H1 (cell line): Measurements from ENCODE around the gene SYNPO. TPM values are rescaled to one million over a fixed set of nuclear protein-coding genes. Genes with fewer than 3 reads are reported as not detected.

Experiments
- CTCF ChIA-PET: fragments of 300-600 bp; sonication (Branson Sonifier 250); formaldehyde crosslinking; loops from one replicate; lab custom pipeline; 2021; ENCODE audit not compliant: partially characterized antibody; lab: Charles Lee
- POLR2A ChIA-PET: fragments of 300-600 bp; sonication (Branson Sonifier 250); formaldehyde crosslinking; loops from one replicate; lab custom pipeline; 2021; ENCODE audit warnings: inconsistent platforms; ENCODE audit not compliant: partially characterized antibody; lab: Charles Lee
- DNase-seq, 2 experiments: peaks; one replicate each; pipeline versions ENCODE4 v3.0.0 to v3.0.0-alpha.2; 2010 to 2022; ENCODE audit warnings: low spot score in 2 of 2, low read depth in 1 of 2, mixed read lengths in 1 of 2
- FAIRE-seq: peaks from 2 replicates; lab custom pipeline; 2011; peaks lifted over from hg19 to GRCh38; lab: Jason Lieb, UNC
- H2AFZ ChIP-seq: 2 replicates; pipeline ENCODE4 v1.8.1; 2012; ENCODE audit warnings: low read length, inconsistent platforms
- H2AK5ac ChIP-seq: 2 replicates; pipeline ENCODE4 v1.6.1; 2013; ENCODE audit warnings: low read depth, low read length
- H2BK120ac ChIP-seq: replicated peaks from 2 replicates; pipeline ENCODE3; 2013; ENCODE audit warnings: low read depth, low read length, inconsistent platforms
- H2BK12ac ChIP-seq: 2 replicates; pipeline ENCODE4 v1.6.1; 2013; ENCODE audit warnings: low read depth, low read length
- H2BK15ac ChIP-seq: 2 replicates; pipeline ENCODE4 v1.6.1; 2013; ENCODE audit warnings: low read length
- H2BK20ac ChIP-seq: 2 replicates; pipeline ENCODE4 v1.6.1; 2013; ENCODE audit warnings: low read length
- H2BK5ac ChIP-seq: 2 replicates; pipeline ENCODE4 v1.6.1; 2013; ENCODE audit warnings: low read depth, low read length
- H3K14ac ChIP-seq: 2 replicates; pipeline ENCODE4 v1.6.1; 2013; ENCODE audit warnings: inconsistent platforms; ENCODE audit not compliant: insufficient read length
- H3K18ac ChIP-seq: 2 replicates; pipeline ENCODE4 v1.6.1; 2013; ENCODE audit warnings: low read length; ENCODE audit errors: extremely low read depth
- H3K23ac ChIP-seq: 2 replicates; pipeline ENCODE4 v1.6.1; 2013; ENCODE audit warnings: inconsistent platforms; ENCODE audit not compliant: insufficient read length
- H3K23me2 ChIP-seq: 2 replicates; pipeline ENCODE4 v1.6.1; 2013; ENCODE audit warnings: low read depth, low read length
- H3K27ac ChIP-seq: 2 replicates; pipeline ENCODE4 v1.6.1; 2011; ENCODE audit warnings: low read depth, low read length, inconsistent platforms
- H3K27me3 ChIP-seq, 4 experiments: replicated peaks in 1 of 4; 1 replicate in 1 of 4; 2 replicates in 3 of 4; pipeline versions ENCODE4 v1.6.1 to v1.8.1; 2011 to 2013; ENCODE audit warnings: low read length in 3 of 4, mild to moderate bottlenecking in 3 of 4, inconsistent platforms in 2 of 4, mixed read lengths in 2 of 4, moderate library complexity in 1 of 4; ENCODE audit not compliant: control insufficient read depth in 3 of 4, insufficient read depth in 3 of 4; ENCODE audit errors: extremely low read depth in 1 of 4
- H3K36me3 ChIP-seq, 4 experiments: 2 replicates each; pipeline versions ENCODE4 v1.6.1 to v1.8.1; 2011 to 2013; ENCODE audit warnings: mild to moderate bottlenecking in 4 of 4, low read length in 3 of 4, moderate library complexity in 2 of 4, control low read depth in 1 of 4, inconsistent platforms in 1 of 4; ENCODE audit not compliant: insufficient read depth in 4 of 4, control insufficient read depth in 2 of 4
- H3K4ac ChIP-seq: replicated peaks from 2 replicates; pipeline ENCODE3; 2013; ENCODE audit warnings: low read length, low read depth, mixed read lengths, inconsistent platforms; ENCODE audit not compliant: insufficient read length
- H3K4me1 ChIP-seq, 4 experiments: replicated peaks in 1 of 4; 1 replicate in 1 of 4; 2 replicates in 3 of 4; pipeline versions ENCODE4 v1.6.1 to v1.8.1; 2011 to 2013; ENCODE audit warnings: low read length in 3 of 4, inconsistent platforms in 2 of 4, mixed read lengths in 1 of 4; ENCODE audit not compliant: insufficient read depth in 4 of 4, control insufficient read depth in 3 of 4
- H3K4me2 ChIP-seq, 2 experiments: 2 replicates each; pipeline versions ENCODE4 v1.6.1 to v1.8.1; 2011 to 2013; ENCODE audit warnings: low read depth in 2 of 2, low read length in 2 of 2, control low read depth in 1 of 2, inconsistent platforms in 1 of 2, mild to moderate bottlenecking in 1 of 2; ENCODE audit not compliant: insufficient read depth in 1 of 2
- H3K4me3 ChIP-seq, 4 experiments: fragments of 200-600, 300-600 bp in 1 of 4; sonication (generic), shearing (Covaris generic), sonication (Bioruptor Twin) in 1 of 4; 2 replicates each; pipeline versions ENCODE4 v1.5.1 to v1.8.1; 2011 to 2016; ENCODE audit warnings: low read length in 4 of 4, low read depth in 3 of 4, control low read depth in 2 of 4, inconsistent platforms in 2 of 4, mild to moderate bottlenecking in 2 of 4, mixed read lengths in 1 of 4, moderate library complexity in 1 of 4; ENCODE audit not compliant: insufficient read depth in 2 of 4; ENCODE audit errors: extremely low read depth in 1 of 4
- H3K56ac ChIP-seq: replicated peaks from 2 replicates; pipeline ENCODE3; 2013; ENCODE audit warnings: low read depth, mild to moderate bottlenecking, mixed read lengths, low read length, inconsistent platforms; ENCODE audit not compliant: insufficient read length
- H3K79me1 ChIP-seq: 2 replicates; pipeline ENCODE4 v1.6.1; 2013; ENCODE audit warnings: low read depth, low read length, control low read depth
- H3K79me2 ChIP-seq, 2 experiments: 2 replicates each; pipeline versions ENCODE4 v1.6.1 to v1.8.1; 2012 to 2013; ENCODE audit warnings: low read length in 2 of 2, mild to moderate bottlenecking in 2 of 2, inconsistent platforms in 1 of 2; ENCODE audit not compliant: insufficient read depth in 2 of 2, control insufficient read depth in 1 of 2
- H3K9ac ChIP-seq, 4 experiments: replicated peaks in 1 of 4; 1 replicate in 1 of 4; 2 replicates in 3 of 4; pipeline versions ENCODE4 v1.6.1 to v1.8.1; 2011 to 2013; ENCODE audit warnings: low read depth in 3 of 4, low read length in 3 of 4, control low read depth in 2 of 4, mild to moderate bottlenecking in 2 of 4, moderate library complexity in 2 of 4, inconsistent platforms in 1 of 4; ENCODE audit errors: extremely low read depth in 1 of 4
- H3K9me3 ChIP-seq, 2 experiments: 2 replicates each; pipeline versions ENCODE4 v1.6.1 to v1.8.1; 2012 to 2013; ENCODE audit warnings: mild to moderate bottlenecking in 2 of 2, moderate library complexity in 2 of 2, control low read depth in 1 of 2, inconsistent platforms in 1 of 2, low read depth in 1 of 2, low read length in 1 of 2, mixed read lengths in 1 of 2; ENCODE audit not compliant: insufficient read depth in 2 of 2
- H4K20me1 ChIP-seq, 2 experiments: replicated peaks in 1 of 2; 2 replicates each; pipeline versions ENCODE3 to v1.8.1; 2011 to 2013; ENCODE audit warnings: inconsistent platforms in 2 of 2, low read length in 2 of 2, mild to moderate bottlenecking in 1 of 2; ENCODE audit not compliant: insufficient read depth in 2 of 2, control insufficient read depth in 1 of 2
- H4K5ac ChIP-seq: 2 replicates; pipeline ENCODE4 v1.6.1; 2013; ENCODE audit warnings: low read length, low read depth, mixed read lengths, inconsistent platforms; ENCODE audit not compliant: insufficient read length
- H4K8ac ChIP-seq: 2 replicates; pipeline ENCODE4 v1.8.0; 2013; ENCODE audit warnings: mild to moderate bottlenecking, moderate library complexity, low read length, inconsistent platforms; ENCODE audit not compliant: insufficient read depth; ENCODE audit errors: extremely low read depth
- H4K91ac ChIP-seq: replicated peaks from 2 replicates; pipeline ENCODE3; 2013; ENCODE audit warnings: low read length, mixed read lengths, inconsistent platforms; ENCODE audit not compliant: insufficient read length
- E2F6 ChIP-seq: IDR thresholded peaks from 2 replicates; pipeline ENCODE4 v1.6.1; 2012; ENCODE audit warnings: inconsistent platforms
- EGR1 ChIP-seq: IDR thresholded peaks from 2 replicates; pipeline ENCODE4 v1.6.1; 2011; ENCODE audit warnings: low read depth, low read length, borderline replicate concordance
- KDM4A ChIP-seq: IDR thresholded peaks from one replicate; pipeline ENCODE4 v1.7.1; 2012; ENCODE audit warnings: low read depth, mild to moderate bottlenecking, moderate library complexity, low read length, inconsistent platforms; ENCODE audit not compliant: severe bottlenecking
- SIN3A ChIP-seq, 2 experiments: IDR thresholded peaks in 1 of 2; conservative IDR thresholded peaks in 1 of 2; 2 replicates each; pipeline ENCODE4 v1.6.1; 2011 to 2012; ENCODE audit warnings: low read length in 2 of 2, improper control_type of control experiment in 1 of 2, low read depth in 1 of 2, mild to moderate bottlenecking in 1 of 2
- WGBS, 2 experiments: shearing (Covaris generic) in 1 of 2; methylation state at CpG; one replicate each; pipeline versions ENCODE4 v1.1.6 to v1.1.7; 2013 to 2015; ENCODE audit warnings: low lambda C conversion rate in 2 of 2, mixed read lengths in 2 of 2, inconsistent platforms in 1 of 2, low coverage in 1 of 2, missing lambda C conversion rate in 1 of 2; ENCODE audit not compliant: insufficient replicate concordance in 2 of 2, insufficient coverage in 1 of 2, insufficient read length in 1 of 2; ENCODE audit errors: extremely low coverage in 1 of 2, missing lambda C conversion rate in 1 of 2; 5-methylcytosine and 5-hydroxymethylcytosine counted together
- polyA plus RNA-seq, 7 experiments: library from polyadenylated mRNA; depleted of rRNA in 3 of 7; stranded (reverse) in 5 of 7; unstranded in 2 of 7; fragments of >200 nt in 5 of 7; fragments of 200-250 nt in 2 of 7; gene quantifications; 1 replicate in 5 of 7; 2 replicates in 1 of 7; 4 replicates in 1 of 7; pipeline versions ENCODE4 v1.2.1 to v1.2.3, GENCODE V29; 2011 to 2013; ENCODE audit warnings: missing spikeins in 2 of 7, mixed read lengths in 2 of 7
- total RNA-seq: library from RNA; stranded (reverse); fragmentation: NEBNext Ultra II Directional; extraction: Animal tissue kit (Norgen Biotek cat#: 25700); gene quantifications from 2 replicates; pipeline ENCODE4 v1.2.1, GENCODE V29; 2021

SYNPO gene
- total and polyA plus RNA-seq, 2 of the 8 experiments (the other 6 are each of a cell fraction or from before 2014, with no cell fraction given) = 2.3 TPM

GRCh38 chr5:150607991-150608390 is 32.5 kb upstream of the SYNPO start:
- Histone ChIP-seq H3K9me3 (no peaks in the 10 kb centered on the region), H2BK5ac (no peak overlapping the region), H3K14ac (no peak overlapping the region), H2AK5ac (no peak overlapping the region), H2AFZ (no peak overlapping the region), H3K27me3 (no peaks in the 10 kb centered on the region), H3K4me1 (0 out of 7 replicates have a peak, but pooled peaks cover 0 to 2% (median 0%) of the 10 kb centered on the region in 4 experiments), H3K56ac (no peak overlapping the region), H2BK120ac (no peak overlapping the region), H2BK12ac (no peak overlapping the region), H3K27ac (no peak overlapping the region), H4K8ac (no peak overlapping the region), H2BK15ac (no peak overlapping the region), H3K23me2 (no peaks in the 10 kb centered on the region), H4K5ac (no peak overlapping the region), H3K79me2 (no peaks in the 10 kb centered on the region), H3K4me2 (no peak overlapping the region), H3K9ac (no peak overlapping the region), H2BK20ac (no peak overlapping the region), H3K79me1 (no peaks in the 10 kb centered on the region), H3K4ac (no peak overlapping the region), H3K36me3 (no peaks in the 10 kb centered on the region), H4K91ac (no peak overlapping the region), H3K4me3 (no peak overlapping the region), H3K18ac (no peak overlapping the region), H3K23ac (no peak overlapping the region), H4K20me1 (no peaks in the 10 kb centered on the region)
- 92% methylated on average over 4 of the region's 4 CpGs; no CpG with 5 or more reads in 1 of the 2 experiments for WGBS, 2 experiments
- FAIRE-seq (no peak), DNase-seq (no peak)
- CTCF ChIA-PET = interaction anchor here (0.6 to 8.6 kb wide), 9 partner anchors 8 to 157 kb away, joined by 3 to 72 read pairs (median 4); no protein-coding TSS in a partner anchor
- POLR2A ChIA-PET = interaction anchor here (0.7 kb wide), 1 partner anchor 11 kb away, joined by 3 read pairs; no protein-coding TSS in a partner anchor
- TF ChIP-seq E2F6 = no peak
- no peak for TF ChIP-seq EGR1
- no peak for TF ChIP-seq SIN3A (conservative IDR thresholded peaks at IDR 0.05 in 1 of 2, IDR thresholded peaks at IDR 0.05 in 1 of 2; ENCODE audit: low read depth in 1 of 2, low read length in 2 of 2)
- TF ChIP-seq KDM4A = no peak
